NCI-H2196 treated with DMSO at 0.1 percent for 48 hours (cell line): ENCODE results near the gene ARFGAP1.

Source experiments
- DNase-seq: peaks from one replicate; lab custom pipeline; 2025; ENCODE audit not compliant: unreplicated experiment; lab: John Stamatoyannopoulos, UW

ARFGAP1 gene

GRCh38 chr20:63306673-63307537 lies 34.3 kb downstream of the ARFGAP1 start:
- no peak for DNase-seq

- no peak for DNase-seq
Observed at GRCh38 chr20:63307538-63308217, 35.1 kb downstream of the ARFGAP1 start.

GRCh38 chr20:63308218-63308911 lies 35.8 kb downstream of the ARFGAP1 start:
- DNase-seq: no peak

- DNase-seq: peak; percentile 7
Observed at GRCh38 chr20:63309261-63310071, 36.9 kb downstream of the ARFGAP1 start.

GRCh38 chr20:63310265-63310991 lies 37.8 kb downstream of the ARFGAP1 start:
- DNase-seq: no peak

- DNase-seq: no peak
Observed at GRCh38 chr20:63311186-63311832, 38.7 kb downstream of the ARFGAP1 start.

GRCh38 chr20:63311833-63312243 lies 39.2 kb downstream of the ARFGAP1 start:
- DNase-seq: no peak

GRCh38 chr20:63312273-63312672 lies 39.7 kb downstream of the ARFGAP1 start:
- no peak for DNase-seq

GRCh38 chr20:63312690-63313348 lies 40.2 kb downstream of the ARFGAP1 start:
- no peak for DNase-seq

GRCh38 chr20:63313349-63314014 lies 40.9 kb downstream of the ARFGAP1 start:
- no peak for DNase-seq

GRCh38 chr20:63314015-63314471 lies 41.4 kb downstream of the ARFGAP1 start:
- peak; percentile 3 for DNase-seq

GRCh38 chr20:63314566-63315239 lies 42.1 kb downstream of the ARFGAP1 start:
- DNase-seq: no peak

GRCh38 chr20:63315240-63315689 lies 42.7 kb downstream of the ARFGAP1 start:
- no peak for DNase-seq

GRCh38 chr20:63315731-63316491 lies 43.3 kb downstream of the ARFGAP1 start:
- DNase-seq: no peak

GRCh38 chr20:63316502-63316921 lies 43.9 kb downstream of the ARFGAP1 start:
- no peak for DNase-seq

GRCh38 chr20:63317061-63317460 lies 44.4 kb downstream of the ARFGAP1 start:
- DNase-seq: no peak
